ENCODE data around the gene KAZN. TPM values are rescaled to one million over a fixed set of nuclear protein-coding genes. Genes with fewer than 3 reads are reported as not detected.

KAZN gene
- total and polyA plus RNA-seq, 2 donors, result 7.2 to 8.4 TPM

- H3K4me3 ChIP-seq (ENCODE audit: low read depth, low read length), result peak overlapping the region; percentile 62
- H3K4me1 ChIP-seq (ENCODE audit: insufficient read depth), result no peaks in the 10 kb centered on the region
- DNase-seq (ENCODE audit: extremely low spot score), result peak; percentile 90
- under 1% methylated on average over 61 of the region's 61 CpGs for WGBS
- no peaks in the 10 kb centered on the region for H3K36me3 ChIP-seq (ENCODE audit: insufficient read depth)
- peak overlapping the region; percentile 94 for H3K27ac ChIP-seq (ENCODE audit: low read depth)
Observed at GRCh38 chr1:15152318-15153183, 554.1 kb downstream of the KAZN start.

GRCh38 chr1:15153184-15153841 is 554.8 kb downstream of the KAZN start, which contains the start of gene TMEM51:
TMEM51 (plus strand) TSS chr1:15153747; CDS start chr1:15215088, 61,341 bp downstream.
- DNase-seq (ENCODE audit: extremely low spot score), result no peak
- Histone ChIP-seq H3K36me3 (ENCODE audit: insufficient read depth) (no peaks in the 10 kb centered on the region), H3K27ac (ENCODE audit: low read depth) (peak within 1 kb of the TSS; percentile 94), H3K4me1 (ENCODE audit: insufficient read depth) (no peaks in the 10 kb centered on the region), H3K4me3 (ENCODE audit: low read depth, low read length) (peak within 1 kb of the TSS; percentile 62)
- under 1% methylated on average over 56 of the region's 56 CpGs for WGBS

GRCh38 chr1:15153842-15154479 is 555.5 kb downstream of the KAZN start:
- H3K27ac ChIP-seq (ENCODE audit: low read depth), result peak overlapping the region; percentile 81
- no peaks in the 10 kb centered on the region for H3K36me3 ChIP-seq (ENCODE audit: insufficient read depth)
- under 1% methylated on average over 74 of the region's 74 CpGs for WGBS
- DNase-seq (ENCODE audit: extremely low spot score), result no peak
- H3K4me1 ChIP-seq (ENCODE audit: insufficient read depth), result no peaks in the 10 kb centered on the region
- H3K4me3 ChIP-seq (ENCODE audit: low read depth, low read length), result peak overlapping the region; percentile 62

GRCh38 chr1:15154480-15155036 is 556.1 kb downstream of the KAZN start:
- DNase-seq (ENCODE audit: extremely low spot score), result no peak
- no peaks in the 10 kb centered on the region for H3K36me3 ChIP-seq (ENCODE audit: insufficient read depth)
- no peaks in the 10 kb centered on the region for H3K4me1 ChIP-seq (ENCODE audit: insufficient read depth)
- WGBS, result 3% methylated on average over 37 of the region's 37 CpGs
- no peak overlapping the region for H3K27ac ChIP-seq (ENCODE audit: low read depth)
- H3K4me3 ChIP-seq (ENCODE audit: low read depth, low read length), result peak overlapping the region; percentile 62

GRCh38 chr1:15155191-15155590 is 556.7 kb downstream of the KAZN start:
- no peak for DNase-seq (ENCODE audit: extremely low spot score)
- Histone ChIP-seq H3K4me1 (ENCODE audit: insufficient read depth) (no peaks in the 10 kb centered on the region), H3K27ac (ENCODE audit: low read depth) (no peak overlapping the region), H3K36me3 (ENCODE audit: insufficient read depth) (no peaks in the 10 kb centered on the region), H3K4me3 (ENCODE audit: low read depth, low read length) (no peak overlapping the region)
- WGBS, result 79% methylated on average over 5 of the region's 5 CpGs

GRCh38 chr1:15155888-15156741 is 557.6 kb downstream of the KAZN start:
- no peaks in the 10 kb centered on the region for H3K36me3 ChIP-seq (ENCODE audit: insufficient read depth)
- DNase-seq (ENCODE audit: extremely low spot score), result no peak
- peak overlapping the region; percentile 59 for H3K27ac ChIP-seq (ENCODE audit: low read depth)
- H3K4me1 ChIP-seq (ENCODE audit: insufficient read depth), result no peaks in the 10 kb centered on the region
- H3K4me3 ChIP-seq (ENCODE audit: low read depth, low read length), result no peak overlapping the region
- 38% methylated on average over 11 of the region's 11 CpGs for WGBS

GRCh38 chr1:15156807-15157380 is 558.4 kb downstream of the KAZN start:
- no peaks in the 10 kb centered on the region for H3K4me1 ChIP-seq (ENCODE audit: insufficient read depth)
- no peaks in the 10 kb centered on the region for H3K36me3 ChIP-seq (ENCODE audit: insufficient read depth)
- H3K4me3 ChIP-seq (ENCODE audit: low read depth, low read length), result no peak overlapping the region
- peak overlapping the region; percentile 65 for H3K27ac ChIP-seq (ENCODE audit: low read depth)
- 68% methylated on average over 9 of the region's 9 CpGs for WGBS
- DNase-seq (ENCODE audit: extremely low spot score), result no peak

DNA sequence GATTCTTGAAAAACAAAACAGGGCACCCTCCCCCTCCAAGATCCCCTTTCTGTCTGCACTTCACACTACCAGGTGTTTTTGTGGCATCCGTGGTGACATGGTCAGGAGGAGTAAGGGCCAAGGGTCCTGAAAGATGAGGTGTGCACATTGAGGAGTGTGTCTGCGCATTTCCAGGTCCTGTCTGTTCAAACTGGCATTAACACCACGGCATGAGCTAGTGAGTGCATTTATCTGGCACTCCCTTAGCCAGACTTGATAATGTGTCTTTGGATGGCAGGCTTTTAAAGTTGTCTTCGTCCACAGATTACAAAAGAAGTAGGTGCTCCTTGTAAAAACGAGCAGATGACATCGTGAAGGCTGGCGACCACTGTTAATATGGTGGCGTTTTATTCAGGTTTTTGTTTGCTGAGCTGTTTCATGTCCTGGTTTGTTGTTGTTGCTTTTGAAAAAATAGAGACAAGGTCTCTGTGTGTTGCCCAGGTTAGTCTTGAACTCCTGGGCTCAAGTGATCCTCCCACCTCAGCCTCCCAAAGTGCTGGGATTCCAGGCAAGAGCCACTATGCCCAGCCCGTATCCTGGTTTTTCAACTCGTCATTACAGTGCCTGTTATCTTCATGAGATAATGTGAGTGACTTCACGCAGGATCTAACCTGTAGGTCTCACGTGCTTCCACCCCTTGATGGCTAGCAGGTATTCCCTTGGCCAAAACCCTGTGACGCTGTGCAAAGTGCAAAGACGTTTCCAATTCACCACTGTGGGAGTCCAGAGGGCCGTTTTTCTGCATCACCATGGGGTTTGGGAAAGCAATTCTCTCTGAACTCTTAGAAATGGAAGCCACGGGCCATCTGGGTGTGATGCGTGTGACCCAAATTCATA is 559.3 kb downstream of the KAZN start:
- H3K4me1 ChIP-seq (ENCODE audit: insufficient read depth), result no peaks in the 10 kb centered on the region
- DNase-seq (ENCODE audit: extremely low spot score), result no peak
- WGBS, result 75% methylated on average over 17 of the region's 17 CpGs
- peak overlapping the region; percentile 65 for H3K27ac ChIP-seq (ENCODE audit: low read depth)
- no peaks in the 10 kb centered on the region for H3K36me3 ChIP-seq (ENCODE audit: insufficient read depth)
- no peak overlapping the region for H3K4me3 ChIP-seq (ENCODE audit: low read depth, low read length)

DNA sequence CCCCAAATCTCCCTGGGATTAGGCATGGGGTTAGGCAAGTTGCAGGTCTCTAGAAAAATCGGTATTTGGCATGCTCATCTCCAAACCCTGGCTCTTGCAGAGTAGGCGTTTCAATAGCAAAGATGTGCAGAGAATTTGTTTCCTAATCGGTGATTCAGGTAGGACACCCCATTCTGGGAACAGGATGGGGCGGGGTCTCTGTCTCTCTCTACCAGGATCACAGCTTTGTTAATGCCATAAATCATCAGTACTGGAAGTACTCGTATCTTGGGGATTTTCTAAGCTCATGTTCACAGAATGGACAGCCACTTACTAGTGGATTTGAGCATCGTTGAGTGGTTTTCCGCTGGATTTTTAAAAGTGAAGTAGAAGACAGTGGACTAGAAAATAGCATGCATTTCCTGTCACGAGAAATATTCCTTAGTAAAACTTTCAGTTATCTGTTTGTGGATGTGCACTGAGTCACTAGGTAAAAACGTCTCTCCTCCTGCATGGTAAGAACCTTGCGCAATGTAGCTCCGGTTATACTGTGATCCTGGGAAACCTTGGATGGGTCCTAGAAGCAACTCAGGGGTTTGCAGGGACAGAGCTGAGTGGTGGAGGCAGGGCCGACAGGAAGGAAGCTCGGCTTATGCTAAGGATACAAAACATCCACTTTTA is 560.2 kb downstream of the KAZN start:
- Histone ChIP-seq H3K4me3 (ENCODE audit: low read depth, low read length) (no peak overlapping the region), H3K36me3 (ENCODE audit: insufficient read depth) (no peaks in the 10 kb centered on the region), H3K27ac (ENCODE audit: low read depth) (no peak overlapping the region), H3K4me1 (ENCODE audit: insufficient read depth) (no peaks in the 10 kb centered on the region)
- no peak for DNase-seq (ENCODE audit: extremely low spot score)
- WGBS, result 49% methylated on average over 13 of the region's 13 CpGs

DNA sequence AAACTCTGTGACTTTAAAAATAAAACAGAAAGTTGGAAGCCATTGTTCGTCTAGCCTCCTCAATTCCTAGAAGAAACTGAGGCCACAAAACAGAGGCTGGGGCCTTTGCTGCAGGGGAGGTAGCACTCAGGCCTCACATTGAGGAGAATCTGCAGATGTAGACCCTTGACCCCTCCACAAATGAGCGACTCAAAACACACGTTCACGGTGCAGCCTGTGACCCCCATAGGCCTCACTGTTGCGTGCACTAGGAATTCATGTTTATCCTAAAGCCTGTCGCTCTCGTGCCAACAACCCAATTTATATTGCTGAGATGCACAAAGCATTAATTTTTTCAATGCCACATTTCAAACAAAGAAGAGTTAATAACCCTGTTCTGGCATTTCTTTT is 560.7 kb downstream of the KAZN start:
- no peaks in the 10 kb centered on the region for H3K36me3 ChIP-seq (ENCODE audit: insufficient read depth)
- H3K4me1 ChIP-seq (ENCODE audit: insufficient read depth), result no peaks in the 10 kb centered on the region
- H3K4me3 ChIP-seq (ENCODE audit: low read depth, low read length), result no peak overlapping the region
- WGBS, result 39% methylated on average over 7 of the region's 7 CpGs
- no peak overlapping the region for H3K27ac ChIP-seq (ENCODE audit: low read depth)
- DNase-seq (ENCODE audit: extremely low spot score), result no peak

- DNase-seq (ENCODE audit: extremely low spot score), result no peak
- H3K36me3 ChIP-seq (ENCODE audit: insufficient read depth), result no peaks in the 10 kb centered on the region
- H3K27ac ChIP-seq (ENCODE audit: low read depth), result no peak overlapping the region
- no peak overlapping the region for H3K4me3 ChIP-seq (ENCODE audit: low read depth, low read length)
- no peaks in the 10 kb centered on the region for H3K4me1 ChIP-seq (ENCODE audit: insufficient read depth)
- WGBS, result 38% methylated on average over 8 of the region's 8 CpGs
Observed at GRCh38 chr1:15160626-15161025, 562.1 kb downstream of the KAZN start.
